Fibroblast of skin of right quadriceps (primary cell): ENCODE data around the gene DPP8.
"Not testable (repeated sequence)": the region's sequence is repeated elsewhere in the genome, so short reads cannot be mapped to it uniquely, and the experiment has no call there.

Experiments used
- DNase-seq: peaks from one replicate; pipeline ENCODE4 v3.0.0-alpha.2; 2013

DPP8 gene

DNA sequence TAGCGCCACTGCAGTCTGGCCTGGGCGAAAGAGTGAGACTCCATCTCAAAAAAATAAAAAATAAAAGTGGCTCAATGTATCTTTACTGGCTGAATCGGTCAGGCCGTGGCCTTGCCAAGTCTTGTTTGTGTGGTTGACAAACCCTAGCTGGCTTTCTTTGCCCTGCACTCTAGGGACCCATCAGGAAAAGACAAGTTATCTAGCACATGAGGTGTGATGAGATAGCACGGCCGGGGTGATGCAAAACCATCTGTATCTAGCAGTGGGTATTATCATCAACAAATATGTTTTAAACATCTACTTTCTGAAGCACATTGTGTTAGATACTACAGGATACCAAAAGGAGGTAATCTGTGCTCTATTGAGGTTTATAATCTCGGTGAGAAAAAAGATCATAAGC, 3.9 kb upstream of the DPP8 start:
- no peak for DNase-seq

DNA sequence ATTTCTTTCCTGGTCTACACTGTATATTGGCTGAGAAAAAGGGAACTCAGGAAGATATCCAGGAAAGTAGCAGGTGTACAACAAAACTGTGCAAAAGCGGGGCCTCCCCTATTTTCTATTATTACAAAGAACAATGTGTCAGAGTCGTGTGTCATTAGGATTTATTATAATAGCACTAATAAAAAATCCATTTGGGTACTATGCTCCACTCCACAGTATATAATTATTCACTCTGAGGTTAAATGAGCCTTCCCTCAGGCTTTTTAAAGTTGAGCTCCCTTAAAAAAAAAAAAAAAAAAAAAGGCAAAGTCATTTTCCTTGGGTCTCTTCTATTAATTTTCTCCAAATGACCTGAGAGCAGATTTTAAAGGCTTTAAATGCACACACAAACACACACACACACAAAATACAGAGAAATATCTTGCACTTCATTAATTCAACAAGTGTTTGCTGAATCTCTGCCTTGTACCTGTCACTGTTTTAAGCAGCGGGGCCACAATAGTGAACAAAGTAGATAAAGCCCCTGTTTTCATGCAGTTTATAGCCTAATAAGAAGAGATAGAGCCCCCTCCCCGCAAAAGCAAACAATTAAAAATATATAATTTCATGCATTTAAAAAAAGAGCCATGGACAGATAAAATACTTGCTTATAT, 1.3 kb upstream of the DPP8 start:
- DNase-seq = no peak

DNA sequence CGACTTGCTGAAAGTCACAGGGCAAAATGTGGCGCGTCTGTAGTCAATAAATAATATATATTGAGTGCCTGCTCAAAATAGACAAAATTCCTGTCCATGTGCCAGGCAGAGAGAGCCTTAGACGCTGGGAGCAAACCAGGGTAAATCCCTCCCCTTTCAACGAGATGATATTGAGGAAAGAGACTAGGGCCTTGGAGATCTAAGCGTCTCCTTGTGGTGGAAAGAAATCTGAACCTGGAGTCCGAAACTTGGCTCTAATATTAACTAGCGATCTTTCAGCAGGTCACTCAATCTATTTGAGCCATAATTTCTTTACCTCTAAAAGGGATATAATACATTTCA, 348 bp upstream of the DPP8 start:
- no peak for DNase-seq

DNA sequence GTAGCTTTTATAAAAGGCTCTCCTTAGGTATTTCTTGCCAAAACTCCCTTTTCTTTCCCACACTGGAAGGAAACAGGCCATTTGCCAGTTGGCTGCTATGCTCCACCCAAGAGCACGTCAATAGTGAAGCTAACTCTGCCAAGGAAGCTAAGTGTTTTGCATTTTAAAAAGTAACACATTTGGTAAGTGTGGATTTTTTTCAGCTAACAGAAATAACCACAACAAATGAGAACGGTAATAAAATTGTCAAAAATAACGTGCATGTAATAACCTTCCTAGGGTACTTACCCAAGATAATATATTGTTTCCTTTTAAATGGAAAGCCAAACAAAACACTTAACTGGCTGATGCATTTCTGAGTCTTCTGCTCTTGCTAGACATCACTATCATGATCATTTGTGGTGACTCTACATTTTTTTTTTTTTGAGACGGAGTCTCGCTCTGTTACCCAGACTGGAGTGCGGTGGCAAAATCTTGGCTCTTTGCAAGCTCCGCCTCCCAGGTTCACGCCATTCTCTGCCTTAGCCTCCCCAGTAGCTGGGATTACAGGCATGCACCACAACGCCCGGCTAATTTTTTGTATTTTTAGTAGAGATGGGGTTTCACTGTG, 4.6 kb downstream of the DPP8 start:
- DNase-seq = no peak

DNA sequence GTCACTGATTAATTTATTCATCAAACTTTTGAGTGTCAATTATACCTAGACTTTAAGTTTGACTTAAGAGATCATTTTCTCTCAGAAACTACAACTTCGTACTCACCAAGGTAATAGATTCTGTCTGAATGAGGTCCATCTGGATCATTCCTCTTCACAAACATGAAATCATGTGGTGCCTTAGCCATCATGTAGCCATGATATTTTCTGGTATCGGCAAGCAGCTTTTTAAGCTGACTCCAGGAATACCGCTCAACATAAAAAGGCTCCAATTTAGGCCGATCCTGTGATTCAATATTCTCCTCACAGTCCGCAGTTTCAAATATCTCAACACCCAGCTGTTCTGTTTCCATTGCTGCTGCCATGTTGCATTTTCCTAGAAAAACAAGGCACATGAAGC, 5.3 kb downstream of the DPP8 start:
- no peak for DNase-seq

DNA sequence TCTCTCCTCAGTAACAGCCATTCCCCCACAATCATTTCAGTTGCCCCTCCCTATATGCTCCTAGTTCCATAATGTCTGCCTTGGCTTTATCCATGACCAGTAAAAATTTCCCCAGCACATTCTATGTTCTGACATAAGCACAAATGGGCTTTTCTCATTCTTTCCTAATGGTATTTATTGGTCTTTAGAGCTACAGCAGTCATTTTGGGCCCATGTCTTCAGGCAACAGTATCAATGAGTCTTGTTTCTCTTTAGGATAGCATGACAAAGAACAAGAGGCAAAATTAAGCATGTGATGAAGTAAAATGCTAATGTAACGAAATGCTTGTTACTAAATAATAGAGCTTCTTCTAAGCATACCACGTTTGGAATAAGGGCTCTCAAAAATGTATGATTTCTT, 8.2 kb downstream of the DPP8 start:
- no peak for DNase-seq

DNA sequence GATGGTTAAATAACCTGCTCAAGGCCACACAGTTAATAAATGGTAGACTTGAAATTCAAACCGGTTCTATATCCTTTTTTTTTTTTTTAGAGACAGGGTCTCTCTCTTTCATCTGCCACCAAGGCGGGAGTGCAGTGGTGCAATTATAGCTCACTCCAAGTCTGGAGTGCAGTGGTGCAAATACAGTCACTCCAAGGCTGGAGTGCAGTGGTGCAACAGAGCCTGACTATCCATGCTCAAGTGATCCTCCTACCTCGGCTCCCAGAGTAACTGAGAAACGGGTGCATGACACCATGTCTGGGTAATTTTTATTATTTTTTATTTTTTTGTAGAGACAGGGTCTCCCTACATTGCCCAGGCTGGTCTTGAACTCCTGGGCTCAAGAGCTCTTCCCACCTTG, 23.4 kb downstream of the DPP8 start:
- DNase-seq = no peak

DNA sequence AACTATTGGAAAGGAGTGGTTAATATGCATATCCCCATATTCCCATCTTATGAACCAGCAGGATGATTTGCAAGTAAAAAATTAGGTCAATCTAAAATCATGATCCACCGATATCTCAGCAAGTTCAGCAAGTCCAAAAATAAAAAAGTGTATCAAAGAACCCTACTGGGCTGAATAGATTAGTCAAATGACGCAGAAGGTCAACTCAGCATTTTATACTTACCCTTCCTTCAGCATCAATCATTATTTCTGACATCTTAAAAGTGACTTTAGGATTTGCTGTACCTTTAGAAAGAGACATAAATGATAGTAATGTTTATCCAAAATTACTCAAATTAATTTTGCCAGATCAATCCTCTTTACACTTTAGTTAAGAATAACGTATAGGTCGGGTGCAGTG, 32.6 kb downstream of the DPP8 start:
- DNase-seq = no peak

DNA sequence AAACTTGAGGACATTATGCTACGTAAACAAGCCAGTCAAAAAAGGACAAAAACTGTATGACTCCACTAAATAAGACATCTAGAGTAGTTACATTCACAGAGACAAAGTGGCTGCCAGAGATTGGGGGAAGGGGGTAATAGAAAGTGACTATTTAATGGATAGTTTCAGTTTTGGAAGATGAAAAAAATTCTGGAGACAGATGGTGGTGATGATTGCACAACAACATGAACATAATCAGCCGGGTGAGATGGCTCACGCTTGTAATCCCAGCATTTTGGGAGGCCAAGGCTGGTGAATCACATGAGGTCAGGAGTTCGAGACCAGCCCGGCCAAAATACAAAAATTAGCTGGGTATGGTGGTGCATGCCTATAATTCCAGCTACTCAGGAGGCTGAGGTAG, 40.6 kb downstream of the DPP8 start:
- DNase-seq = peak; percentile 77

DNA sequence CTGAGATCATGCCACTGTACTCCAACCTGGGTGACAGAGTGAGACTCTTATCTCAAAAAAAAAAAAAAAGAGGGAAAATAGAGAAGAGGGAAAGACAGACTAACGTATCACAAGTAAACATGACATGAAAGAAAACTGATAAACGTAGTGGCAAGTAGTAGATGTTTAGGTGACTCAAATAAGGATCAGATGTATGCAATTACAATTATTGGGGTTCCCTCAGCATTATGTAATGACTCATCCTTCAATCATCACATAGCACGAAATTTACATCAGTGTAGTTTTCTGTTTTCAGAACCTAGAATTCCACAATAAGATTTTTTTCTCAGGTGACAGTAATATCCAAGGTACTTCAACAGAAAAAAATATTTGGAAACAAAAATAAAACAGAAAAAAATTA, 46.6 kb downstream of the DPP8 start:
- DNase-seq = no peak

DNA sequence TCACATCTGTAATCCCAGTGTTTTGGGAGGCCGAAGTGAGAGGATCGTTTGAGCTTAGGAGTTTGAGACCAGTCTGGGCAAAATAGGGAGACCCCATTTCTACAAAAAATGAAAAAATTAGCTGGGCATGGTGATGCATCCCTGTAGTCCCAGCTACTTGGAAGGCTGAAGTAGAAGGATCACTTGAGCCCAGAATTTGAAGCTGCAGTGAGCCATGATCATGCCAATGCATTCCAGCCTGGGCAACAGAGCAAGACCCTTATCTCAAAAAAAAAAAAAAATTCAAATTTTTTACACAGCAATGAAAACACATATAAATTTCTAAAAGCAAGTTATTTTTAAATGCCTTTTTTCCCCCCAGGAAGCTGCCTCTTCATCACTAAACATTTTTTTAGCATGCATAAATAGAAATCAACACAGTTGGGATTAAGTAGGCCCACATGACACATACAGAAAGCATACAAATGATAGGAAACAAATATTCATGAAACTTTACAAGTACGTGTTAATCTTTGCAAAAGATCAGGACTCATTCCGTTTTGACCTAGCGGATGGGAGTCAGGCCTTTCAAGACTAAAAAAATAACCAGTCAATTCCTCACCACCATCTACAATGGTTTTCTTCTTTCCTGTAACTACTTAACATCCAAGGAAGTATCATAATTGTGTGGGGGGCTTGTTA, 49.1 kb downstream of the DPP8 start:
- DNase-seq = no peak

DNA sequence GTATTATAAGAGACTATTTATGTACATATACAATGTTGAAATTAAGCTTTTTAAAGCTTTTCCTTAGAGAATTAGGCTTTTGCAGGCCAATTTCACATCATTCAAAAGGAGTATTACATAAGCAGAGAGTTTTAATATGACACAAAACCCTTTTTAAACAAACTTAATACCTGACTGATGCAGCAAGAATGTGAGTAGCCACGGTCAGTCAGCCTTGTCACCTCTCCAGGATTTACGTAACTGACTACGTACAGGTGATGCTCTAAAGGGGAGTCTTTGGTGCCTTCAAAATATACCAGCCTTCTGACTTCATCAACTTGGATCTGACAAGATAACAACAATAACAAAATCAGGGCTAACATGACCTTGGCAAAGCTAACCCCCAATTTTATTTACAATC, 50.6 kb downstream of the DPP8 start:
- DNase-seq = no peak

DNA sequence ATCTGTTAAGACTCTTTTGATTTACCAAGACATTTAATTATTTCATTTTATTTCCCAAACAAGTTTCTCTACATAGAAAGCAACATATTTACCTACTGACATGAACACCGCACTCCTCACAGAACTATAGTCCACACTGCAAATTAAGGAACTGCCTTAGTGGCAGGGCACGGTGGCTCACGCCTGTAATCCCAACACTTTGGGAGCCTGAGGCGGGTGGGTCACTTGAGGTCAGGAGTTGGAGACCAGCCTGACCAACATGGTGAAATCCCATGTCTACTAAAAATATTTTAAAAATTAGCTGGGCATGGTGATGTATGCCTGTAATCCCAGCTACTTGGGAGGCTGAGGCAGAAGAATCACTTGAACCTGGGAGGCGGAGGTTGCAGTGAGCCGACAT, 54.4 kb downstream of the DPP8 start:
- DNase-seq = not testable (repeated sequence)

DNA sequence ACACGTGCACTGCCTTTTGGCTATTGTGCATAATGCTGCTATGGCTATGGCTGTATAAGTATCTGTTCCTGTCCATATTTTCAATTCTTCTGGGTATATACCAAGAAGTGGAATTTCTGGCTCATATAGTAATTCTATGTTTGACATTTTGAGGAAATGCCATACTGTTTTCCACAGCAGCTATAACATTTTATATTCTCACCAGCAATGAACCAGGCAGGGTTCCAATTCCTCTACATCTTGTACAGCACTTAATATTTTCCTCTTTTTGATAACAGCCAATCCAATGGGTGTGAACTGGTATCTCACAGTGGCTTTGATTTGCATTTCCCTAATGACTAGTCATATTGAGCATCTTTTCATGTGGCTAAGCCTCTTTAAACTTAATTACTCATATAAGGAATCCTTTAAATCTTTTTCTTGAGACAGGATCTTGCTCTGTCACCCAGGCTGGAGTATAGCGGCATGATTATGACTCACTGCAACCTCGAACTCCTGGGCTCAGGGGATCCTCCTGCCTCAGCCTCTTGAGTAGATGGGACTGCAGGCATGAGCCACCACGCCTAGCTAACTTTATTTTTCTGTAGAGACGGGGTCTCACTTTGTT, 56.6 kb downstream of the DPP8 start:
- peak; percentile 42 for DNase-seq

DNA sequence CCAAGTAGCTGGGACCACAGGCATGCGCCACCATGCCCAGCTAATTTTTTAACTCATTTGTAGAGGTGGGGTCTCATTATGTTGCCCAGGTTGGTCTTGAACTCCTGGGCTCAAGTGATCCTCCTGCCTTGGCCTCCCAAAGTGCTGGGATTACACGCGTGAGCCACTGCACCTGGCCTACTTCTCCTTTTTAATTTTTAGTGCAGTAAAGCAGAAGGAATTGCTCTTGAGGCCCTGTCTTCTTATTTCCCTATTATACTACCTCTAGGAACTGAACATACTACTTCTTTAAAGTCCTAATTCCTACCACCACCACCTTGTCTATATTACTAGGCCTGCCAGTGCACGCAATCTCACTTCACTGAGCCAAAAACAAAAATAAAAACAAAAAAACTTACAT, 62.2 kb downstream of the DPP8 start:
- DNase-seq = not testable (repeated sequence)

DNA sequence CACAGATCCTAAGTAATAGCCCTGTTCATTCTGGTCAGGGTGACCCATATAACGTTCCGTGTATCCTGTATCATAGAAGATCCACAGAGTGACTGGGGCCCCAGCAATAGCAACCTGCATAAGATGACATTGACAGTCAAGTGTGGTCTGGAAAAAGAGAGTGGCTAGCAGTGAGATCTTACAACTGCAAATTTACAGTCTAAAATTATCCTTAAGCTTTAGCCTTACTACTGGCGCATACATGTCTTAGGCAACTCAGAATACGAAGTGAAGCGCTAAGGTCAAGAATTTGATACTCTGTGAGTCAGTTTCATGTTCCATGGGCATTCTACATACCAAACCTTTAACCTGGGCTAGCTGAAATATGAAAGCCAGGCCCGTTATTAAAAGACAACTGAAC, 65.5 kb downstream of the DPP8 start:
- DNase-seq = no peak

DNA sequence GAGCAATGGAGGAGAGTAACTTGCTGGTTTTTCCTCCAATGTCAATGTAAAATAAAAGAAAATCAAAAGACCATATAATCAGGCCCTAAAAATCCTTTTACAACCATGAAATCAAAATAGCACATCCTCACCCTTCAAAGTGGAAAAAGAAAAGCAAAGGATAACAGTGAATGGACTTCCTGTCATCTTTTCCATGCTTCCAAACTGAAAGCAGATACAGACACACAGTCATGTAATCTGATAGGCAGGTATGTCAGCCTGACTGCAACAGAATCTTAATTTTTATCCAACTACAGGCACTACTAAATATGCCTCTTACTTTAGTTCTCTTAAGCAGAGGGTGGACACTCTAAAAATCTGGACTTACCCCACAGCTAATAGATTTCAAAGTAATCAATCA, 66.9 kb downstream of the DPP8 start:
- no peak for DNase-seq

DNA sequence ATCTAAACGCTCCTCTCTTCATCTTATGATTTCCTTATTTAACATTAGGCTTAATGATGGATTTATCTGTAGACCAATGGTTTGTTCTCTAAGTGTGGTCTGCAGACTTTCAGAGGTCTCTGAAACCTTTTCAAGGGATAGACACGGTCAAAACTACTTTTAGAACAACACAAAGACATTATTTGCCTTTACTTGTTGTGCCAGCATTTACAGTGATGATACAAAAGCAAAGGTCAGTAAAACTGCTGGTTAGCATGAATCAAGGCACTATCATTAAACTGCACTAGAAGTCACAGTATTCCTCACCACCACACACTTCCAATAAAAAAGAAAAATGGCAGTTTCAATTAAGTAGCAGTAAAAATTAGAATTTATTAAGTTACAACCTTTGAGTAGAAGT, 70.3 kb downstream of the DPP8 start:
- no peak for DNase-seq

DNA sequence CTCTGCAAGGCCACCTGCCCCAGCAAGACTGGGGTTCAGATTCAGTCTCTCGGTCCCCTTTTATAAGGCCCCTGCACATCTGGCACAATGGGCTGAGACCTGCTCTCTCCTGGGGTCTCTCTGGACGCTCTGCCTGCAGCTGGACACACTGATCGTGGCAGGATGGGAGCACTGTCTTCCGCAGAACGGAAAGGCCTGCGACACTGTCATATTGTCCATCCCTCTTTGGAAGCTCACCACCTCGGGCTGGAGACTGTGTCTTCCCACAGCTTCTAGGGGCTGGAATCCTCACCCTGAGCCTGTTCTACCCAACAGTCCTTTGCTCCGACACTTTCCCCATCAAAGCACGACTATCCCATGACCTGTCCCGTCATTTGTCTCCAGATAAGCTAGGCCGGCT, 83.3 kb downstream of the DPP8 start:
- DNase-seq = no peak

DNA sequence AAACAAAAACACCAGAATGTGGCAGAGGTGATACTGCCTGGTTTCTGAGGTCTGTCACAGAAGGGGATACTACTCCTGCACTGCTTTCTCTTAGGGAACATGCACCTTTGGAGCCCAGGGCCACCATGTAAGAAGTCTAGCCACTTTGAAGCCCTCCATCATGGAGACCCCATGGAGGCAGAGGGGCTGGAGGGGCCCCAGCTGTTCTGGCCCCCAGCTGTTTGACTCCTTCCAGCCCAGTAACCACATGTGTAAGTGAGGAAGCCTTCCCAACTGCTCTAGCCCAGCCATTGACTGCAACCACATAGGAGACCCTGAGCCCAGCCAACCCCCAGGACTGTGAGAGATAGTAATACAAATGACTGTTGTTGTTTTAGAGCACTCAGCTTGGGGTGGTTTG, 85.8 kb downstream of the DPP8 start:
- no peak for DNase-seq

DNA sequence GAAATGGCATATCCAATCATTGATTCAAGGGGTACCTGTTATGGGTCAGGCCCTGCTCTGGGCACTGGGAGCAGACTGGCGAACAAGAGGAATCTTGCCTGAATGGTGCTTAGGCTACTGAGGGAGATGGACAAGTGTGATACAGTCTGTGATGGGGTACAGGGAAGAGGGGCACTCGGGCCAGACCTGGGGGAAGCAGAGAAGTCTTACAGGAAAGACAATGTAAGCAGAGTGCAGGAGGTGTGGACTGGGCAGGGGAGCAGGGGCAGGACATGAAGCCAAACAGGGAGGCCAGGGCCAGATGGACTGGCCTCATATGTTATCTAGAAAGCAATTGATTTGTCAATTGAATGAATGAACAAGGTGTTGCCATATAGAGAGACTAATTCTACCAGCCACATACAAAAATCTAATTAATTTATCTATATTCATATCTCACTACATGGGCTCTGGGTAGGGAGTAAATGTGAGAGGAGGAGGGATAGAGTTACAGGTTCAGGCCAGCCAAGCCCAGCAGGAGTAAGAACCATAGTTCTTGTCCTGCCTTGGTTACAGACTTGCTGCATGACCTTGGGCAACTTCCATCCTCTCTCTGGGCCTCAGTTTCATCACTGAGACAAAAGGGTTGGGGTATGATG, 91.2 kb downstream of the DPP8 start:
- no peak for DNase-seq

DNA sequence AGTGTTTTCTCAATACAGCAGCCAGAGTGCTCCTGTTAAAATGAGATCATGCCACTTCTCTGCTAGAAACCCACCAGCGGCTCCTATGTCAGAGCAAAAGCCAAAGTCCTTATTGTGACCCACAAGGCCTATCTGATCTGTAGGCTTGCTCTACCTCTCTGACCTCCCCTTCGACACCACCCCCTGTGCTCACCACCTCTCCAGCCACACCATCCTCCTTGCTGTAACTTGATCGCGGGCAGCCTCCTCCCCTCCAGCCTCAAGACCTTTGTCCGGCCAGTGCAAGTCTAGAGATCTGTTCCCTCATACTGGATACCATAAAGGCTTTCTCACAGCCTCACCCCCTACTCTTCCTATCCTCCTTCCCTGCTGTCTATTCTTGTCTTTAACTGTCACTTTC, 92.8 kb downstream of the DPP8 start:
- DNase-seq = no peak

DNA sequence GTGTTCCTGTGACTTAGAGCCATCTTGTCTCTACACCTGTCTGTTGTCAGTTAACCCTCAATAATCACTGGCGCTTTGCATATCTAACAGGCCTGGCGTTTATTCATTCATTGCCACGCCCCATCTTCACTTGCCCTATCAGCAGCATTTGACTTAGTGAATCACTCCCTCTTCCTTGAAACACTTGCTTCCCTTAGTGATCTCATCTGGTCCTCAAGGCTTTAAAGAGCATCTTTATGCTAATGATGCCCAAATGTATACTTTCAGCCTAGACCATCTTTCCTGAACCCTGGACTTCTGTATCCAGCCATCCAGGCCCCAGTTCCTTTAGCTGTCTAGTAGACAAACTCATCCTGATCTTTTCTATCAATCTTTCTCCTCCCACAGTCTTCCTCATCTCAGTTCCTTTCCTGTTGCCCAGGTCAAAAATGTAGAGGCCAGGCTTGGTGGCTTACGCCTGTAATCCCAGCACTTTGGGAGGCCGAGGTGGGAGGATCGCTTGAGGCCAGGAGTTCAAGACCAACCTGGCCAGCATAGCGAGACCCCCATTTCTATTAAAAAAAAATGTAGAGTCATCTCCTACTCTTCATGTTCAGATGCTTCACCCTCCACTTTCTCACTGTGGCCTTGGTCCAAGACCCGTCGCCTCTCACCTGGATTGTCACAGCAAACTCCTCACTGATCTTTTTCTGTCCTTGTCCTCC, 93.4 kb downstream of the DPP8 start:
- peak; percentile 39 for DNase-seq
